Hematopoietic multipotent progenitor cell treated with erythropoietin and hydrocortisone succinate and interleukin-3 and kit ligand, for 6 days (in vitro differentiated cells): ENCODE data around the gene MICALL1.

Source experiments
- DNase-seq: peaks from one replicate; pipeline ENCODE4 v3.0.0-alpha.2; 2015

The MICALL1 gene

GRCh38 chr22:37985050-37985585 lies 79.0 kb downstream of the MICALL1 start:
- DNase-seq, result no peak

GRCh38 chr22:37985751-37986281 lies 79.7 kb downstream of the MICALL1 start:
- DNase-seq, result no peak

DNA sequence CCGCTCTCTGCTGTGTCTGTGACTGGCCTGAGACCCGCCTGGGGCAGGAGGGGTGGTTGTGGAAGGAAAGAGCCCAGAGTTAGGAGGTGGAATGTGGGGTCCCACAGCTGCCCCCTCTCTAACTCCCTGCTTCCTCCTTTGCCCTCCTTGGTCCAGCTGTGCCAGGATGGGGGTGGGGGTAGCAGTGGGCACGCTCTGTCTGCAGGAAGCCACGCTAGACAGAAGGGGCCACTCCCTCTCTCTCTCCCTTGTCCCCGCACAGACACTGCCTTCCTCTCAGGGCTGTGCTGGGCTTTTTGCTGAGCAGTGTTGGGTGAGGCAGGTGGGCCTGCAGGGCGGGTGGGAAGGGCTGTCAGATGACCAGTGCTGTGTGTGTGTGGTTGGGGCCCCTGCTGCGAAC lies 80.3 kb downstream of the MICALL1 start:
- DNase-seq, result no peak

DNA sequence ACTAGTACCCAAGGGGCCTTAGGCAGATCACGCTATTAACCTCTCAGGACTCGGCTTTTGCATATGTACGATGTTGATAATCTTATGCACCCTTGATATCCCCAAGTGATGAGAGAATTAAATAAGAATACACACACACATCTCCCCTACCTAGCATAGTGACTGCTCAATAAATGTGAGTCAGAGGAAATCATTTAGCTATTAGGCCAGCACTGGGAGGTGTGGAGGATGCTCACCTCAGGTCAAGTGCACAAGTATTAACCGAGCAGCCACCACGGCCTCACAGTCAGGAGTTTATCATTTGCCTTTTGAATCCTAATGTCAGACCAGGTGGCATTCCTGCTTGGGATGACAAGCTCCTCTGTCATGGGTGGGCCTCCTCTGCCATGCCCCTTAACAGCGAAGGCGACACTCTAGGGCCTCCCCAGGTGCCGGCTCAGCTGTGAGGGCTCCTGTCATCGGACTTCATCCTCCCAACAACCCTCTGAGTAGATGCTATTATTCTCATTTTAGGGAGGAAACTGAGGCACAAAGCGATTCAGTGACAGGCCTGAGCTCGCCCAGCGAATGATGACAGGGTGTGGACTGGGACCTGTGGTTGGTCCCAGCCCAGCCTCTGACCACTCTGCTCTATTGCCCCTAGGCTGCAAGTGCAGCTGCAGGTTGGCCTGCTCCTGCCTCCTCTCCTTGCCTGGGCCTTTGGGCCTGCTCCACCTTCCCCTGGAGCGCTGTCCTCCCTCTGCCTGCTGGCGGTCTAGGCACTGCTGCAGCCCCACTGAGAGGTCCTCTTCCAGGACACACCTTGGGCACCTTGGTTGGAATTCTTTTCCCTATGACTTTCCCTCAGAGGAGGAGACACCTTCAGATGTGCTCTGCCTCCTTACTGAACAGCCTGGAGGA lies 83.3 kb downstream of the MICALL1 start:
- DNase-seq, result no peak

- DNase-seq, result no peak
These were observed 84.2 kb downstream of the MICALL1 start for GRCh38 chr22:37990301-37990700.

- no peak for DNase-seq
These were observed 84.8 kb downstream of the MICALL1 start for GRCh38 chr22:37990862-37991261.

GRCh38 chr22:37991731-37992442 lies 85.8 kb downstream of the MICALL1 start:
- no peak for DNase-seq
